ENCODE results near the gene TNNT3. TPM values are rescaled to one million over a fixed set of nuclear protein-coding genes. Genes with fewer than 3 reads are reported as not detected.
A peak's percentile ranks its signal among the peaks of the same experiment; 100 is the strongest.

TNNT3 gene
- total RNA-seq, 1 donor, result not detected

DNA sequence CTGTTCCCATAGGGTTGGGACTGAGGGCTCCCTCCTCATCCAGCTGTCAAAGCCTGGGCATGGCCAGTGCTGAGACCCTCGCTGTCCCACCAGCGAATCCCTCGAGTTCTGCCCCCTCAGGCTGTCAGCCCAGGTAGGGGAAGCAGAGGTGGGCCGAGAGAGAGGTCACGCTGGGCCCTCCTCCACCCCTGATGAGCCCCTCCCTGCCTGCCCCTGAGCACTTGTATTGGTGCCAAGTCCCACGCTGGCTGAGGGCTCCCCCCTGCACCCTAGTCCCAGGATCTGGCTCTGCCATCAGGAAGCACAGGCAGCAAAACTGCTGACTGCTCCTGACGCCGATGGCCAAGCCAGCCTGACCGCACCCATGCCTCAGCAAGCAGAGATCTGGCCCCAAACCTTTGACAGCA lies 31.2 kb upstream of the TNNT3 start:
- peak; percentile 72 for DNase-seq (ENCODE audit: insufficient read length, low spot score, missing footprints)
- Histone ChIP-seq H2AFZ (ENCODE audit: low read length) (no peak overlapping the region), H4K20me1 (ENCODE audit: insufficient read depth, low read length) (no peaks in the 10 kb centered on the region), H3K36me3 (ENCODE audit: insufficient read depth, low read length) (peaks cover 12% of the 10 kb centered on the region), H3K79me2 (ENCODE audit: insufficient read depth, low read length) (no peaks in the 10 kb centered on the region), H3K4me2 (ENCODE audit: insufficient read depth, low read length) (no peak overlapping the region), H3K9me3 (ENCODE audit: low read depth, low read length) (no peaks in the 10 kb centered on the region), H3K27me3 (ENCODE audit: insufficient read depth, low read length) (no peaks in the 10 kb centered on the region), H3K4me1 (ENCODE audit: insufficient read depth, low read length) (no peaks in the 10 kb centered on the region), H3K27ac (ENCODE audit: low read depth, low read length) (no peak overlapping the region), H3K4me3 (ENCODE audit: insufficient read depth, low read length) (no peak overlapping the region)
- TF ChIP-seq CTCF (IDR thresholded peaks at IDR 0.05; ENCODE audit: extremely low read depth, low read depth, low read length), result no peak

- peak; percentile 49 for DNase-seq (ENCODE audit: insufficient read length, low spot score, missing footprints)
- H2AFZ ChIP-seq (ENCODE audit: low read length), result no peak overlapping the region
- H3K36me3 ChIP-seq (ENCODE audit: insufficient read depth, low read length), result peaks cover 12% of the 10 kb centered on the region
- no peaks in the 10 kb centered on the region for H3K4me1 ChIP-seq (ENCODE audit: insufficient read depth, low read length)
- H4K20me1 ChIP-seq (ENCODE audit: insufficient read depth, low read length), result no peaks in the 10 kb centered on the region
- H3K27ac ChIP-seq (ENCODE audit: low read depth, low read length), result no peak overlapping the region
- H3K4me2 ChIP-seq (ENCODE audit: insufficient read depth, low read length), result no peak overlapping the region
- H3K79me2 ChIP-seq (ENCODE audit: insufficient read depth, low read length), result no peaks in the 10 kb centered on the region
- no peaks in the 10 kb centered on the region for H3K9me3 ChIP-seq (ENCODE audit: low read depth, low read length)
- no peak for TF ChIP-seq CTCF (IDR thresholded peaks at IDR 0.05; ENCODE audit: extremely low read depth, low read depth, low read length)
- H3K27me3 ChIP-seq (ENCODE audit: insufficient read depth, low read length), result no peaks in the 10 kb centered on the region
- H3K4me3 ChIP-seq (ENCODE audit: insufficient read depth, low read length), result no peak overlapping the region
Measured at GRCh38 chr11:1888811-1889210, 30.7 kb upstream of the TNNT3 start.

GRCh38 chr11:1889224-1889930 lies 30.1 kb upstream of the TNNT3 start:
- no peaks in the 10 kb centered on the region for H4K20me1 ChIP-seq (ENCODE audit: insufficient read depth, low read length)

More at GRCh38 chr11:1889224-1889930, 30.1 kb upstream of the TNNT3 start:
- Histone ChIP-seq H3K36me3 (ENCODE audit: insufficient read depth, low read length) (peaks cover 7% of the 10 kb centered on the region), H3K9me3 (ENCODE audit: low read depth, low read length) (no peaks in the 10 kb centered on the region), H3K27me3 (ENCODE audit: insufficient read depth, low read length) (no peaks in the 10 kb centered on the region), H3K4me3 (ENCODE audit: insufficient read depth, low read length) (no peak overlapping the region), H3K4me2 (ENCODE audit: insufficient read depth, low read length) (no peak overlapping the region), H3K27ac (ENCODE audit: low read depth, low read length) (no peak overlapping the region), H3K4me1 (ENCODE audit: insufficient read depth, low read length) (no peaks in the 10 kb centered on the region), H3K79me2 (ENCODE audit: insufficient read depth, low read length) (no peaks in the 10 kb centered on the region), H2AFZ (ENCODE audit: low read length) (no peak overlapping the region)
- DNase-seq (ENCODE audit: insufficient read length, low spot score, missing footprints), result peak; percentile 62
- TF ChIP-seq CTCF (IDR thresholded peaks at IDR 0.05; ENCODE audit: extremely low read depth, low read depth, low read length), result no peak
